GM21526 (cell line): ENCODE measurements around the gene PHOX2B.
"Not testable (repeated sequence)": the region's sequence is repeated elsewhere in the genome, so short reads cannot be mapped to it uniquely, and the experiment has no call there.

Experiments
- ATAC-seq: cut with Tn5 transposase; IDR thresholded peaks from one replicate; pipeline ENCODE4 v1.9.1; 2021; ENCODE audit warnings: moderate library complexity; ENCODE audit not compliant: unreplicated experiment, low FRiP score

Gene PHOX2B

DNA sequence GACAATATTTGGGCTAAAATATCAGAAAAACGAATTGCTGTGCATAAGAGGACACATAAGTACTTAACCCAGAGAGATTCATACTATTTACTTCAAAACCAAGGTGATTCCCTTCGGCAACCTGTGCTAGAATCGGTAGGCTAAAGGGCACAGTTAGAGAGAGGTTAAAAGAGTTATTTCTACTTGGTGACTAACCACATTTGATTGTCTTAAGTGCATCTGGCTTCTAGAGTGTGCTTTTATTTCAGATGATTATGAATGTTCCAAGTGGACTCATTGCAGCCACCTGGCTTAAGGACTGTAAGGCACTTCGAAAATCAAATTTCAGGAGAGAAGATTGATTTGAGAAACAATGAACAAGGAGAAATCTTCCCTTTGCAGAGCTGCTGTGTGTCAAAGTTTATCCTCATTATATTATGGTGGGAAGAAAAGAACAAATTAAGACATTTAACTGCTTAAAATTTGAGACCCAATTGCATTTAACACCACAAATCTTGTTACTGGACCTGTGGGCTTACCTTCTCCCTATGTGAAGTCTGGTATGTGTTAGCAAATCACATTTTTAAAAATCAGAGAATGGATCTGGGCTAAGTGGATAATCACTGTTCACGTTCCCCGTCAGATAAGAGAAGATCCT, 34.0 kb downstream of the PHOX2B start:
- ATAC-seq, result no peak

DNA sequence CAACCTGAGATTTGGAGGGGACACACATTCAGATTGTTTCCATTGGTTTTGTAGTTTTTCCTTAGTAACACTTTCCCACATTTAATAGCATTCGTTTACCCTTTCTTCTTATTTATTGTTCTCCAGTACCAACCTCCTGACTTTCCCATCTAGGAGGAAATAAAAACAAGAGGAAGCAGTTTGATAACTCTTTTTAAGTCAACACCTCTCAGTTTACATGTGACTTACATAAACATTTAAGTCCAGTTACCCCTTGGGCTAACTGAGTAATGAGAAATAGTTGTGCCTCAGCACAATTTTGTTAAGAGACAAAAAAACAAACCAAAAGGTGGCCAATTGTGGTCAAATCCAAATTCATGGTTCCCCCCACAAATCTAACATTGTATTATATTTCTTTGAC, 34.8 kb downstream of the PHOX2B start:
- ATAC-seq, result no peak

- ATAC-seq, result no peak
Measured at GRCh38 chr4:41712425-41712824, 36.1 kb downstream of the PHOX2B start.

- ATAC-seq, result not testable (repeated sequence)
Measured at GRCh38 chr4:41711654-41712053, 36.9 kb downstream of the PHOX2B start.

DNA sequence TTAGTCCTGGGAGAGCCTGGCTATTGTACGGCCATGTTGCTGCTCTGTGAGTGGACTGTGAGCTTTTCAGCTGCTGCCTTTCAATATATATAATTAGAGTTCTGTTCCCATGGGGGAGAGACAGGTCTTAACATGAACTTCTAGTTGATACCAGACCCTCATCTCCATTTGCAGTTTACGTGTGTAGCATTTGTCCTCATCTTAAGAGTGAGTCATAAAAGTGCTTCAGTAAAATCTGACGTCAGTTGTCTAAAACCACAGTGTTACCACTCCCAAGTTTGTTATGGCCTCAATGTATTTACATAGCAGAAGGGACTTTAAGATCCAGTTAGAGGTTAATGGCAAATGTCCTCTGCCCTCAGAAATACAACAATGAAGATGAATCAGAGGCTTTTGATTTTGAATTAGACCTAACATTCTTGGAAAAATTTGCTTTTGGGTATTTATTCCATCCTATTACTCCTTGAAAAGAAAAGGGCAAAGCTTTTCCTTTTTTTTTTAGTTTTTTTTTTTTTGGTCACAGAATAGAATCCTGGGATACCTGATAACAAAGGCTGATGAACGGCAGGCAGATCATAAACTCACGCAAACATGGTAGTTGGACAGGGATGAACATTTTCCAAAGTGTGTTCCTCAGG, 38.6 kb downstream of the PHOX2B start:
- no peak for ATAC-seq

DNA sequence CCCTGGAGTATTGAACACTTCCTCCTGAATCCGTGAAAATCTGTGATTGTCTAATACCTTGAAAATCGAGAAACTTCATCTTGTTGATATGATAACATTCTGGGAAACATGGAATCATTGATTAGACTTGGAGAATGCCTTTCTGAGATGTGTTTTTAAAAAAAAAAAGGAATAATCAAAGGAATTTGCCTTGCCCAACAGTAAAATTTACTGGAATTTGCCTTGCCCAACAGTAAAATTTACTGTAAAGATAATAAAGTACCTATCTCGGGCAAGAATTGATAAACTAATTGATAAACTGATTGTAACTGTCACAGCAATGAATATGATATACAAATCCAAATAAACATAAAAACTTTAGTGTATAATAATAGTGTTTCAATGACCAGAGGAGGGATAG, 44.7 kb downstream of the PHOX2B start:
- ATAC-seq, result no peak

- no peak for ATAC-seq
Measured at GRCh38 chr4:41702770-41703169, 45.8 kb downstream of the PHOX2B start.

DNA sequence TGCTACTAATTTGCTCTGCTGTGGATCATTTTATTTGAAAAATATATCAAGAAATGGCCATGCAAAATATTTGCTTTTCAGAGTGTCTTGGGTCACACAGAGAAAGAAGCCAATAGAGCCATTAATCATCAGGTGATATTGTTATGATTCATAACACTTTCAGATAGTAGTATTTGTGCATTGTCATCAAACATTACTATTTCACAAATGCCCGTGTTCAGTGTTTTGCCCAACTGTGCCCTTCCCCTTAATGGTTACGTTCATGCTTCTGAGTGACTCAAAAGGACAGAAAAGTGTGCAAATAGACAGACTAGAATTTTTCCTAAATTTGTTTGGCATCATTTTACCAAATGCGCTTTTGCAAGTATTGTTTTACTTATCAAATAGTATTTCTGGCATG, 46.5 kb downstream of the PHOX2B start:
- no peak for ATAC-seq

GRCh38 chr4:41696763-41697162, 51.8 kb downstream of the PHOX2B start:
- ATAC-seq, result no peak

DNA sequence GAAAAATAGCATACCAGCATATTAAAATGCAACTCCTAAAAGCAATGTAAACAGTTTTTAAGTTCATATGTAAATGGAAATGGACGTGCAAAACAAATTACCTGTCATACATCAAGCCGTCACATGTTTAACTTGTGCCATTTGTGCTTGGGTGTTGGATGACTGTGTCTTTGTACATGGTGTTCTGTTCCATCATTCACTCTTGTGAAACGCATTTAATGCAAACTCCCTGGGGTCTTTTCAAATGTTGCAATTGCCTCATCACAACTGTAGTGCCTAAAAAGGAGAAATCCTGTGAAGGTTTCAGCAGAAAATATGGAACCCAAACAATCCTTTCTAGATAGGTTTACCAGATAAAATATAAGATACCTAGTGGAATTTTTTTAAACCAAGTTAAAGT, 52.4 kb downstream of the PHOX2B start:
- no peak for ATAC-seq
